Astrocyte (in vitro differentiated cells and primary cell): ENCODE results near the gene SH3PXD2B. TPM values are rescaled to one million over a fixed set of nuclear protein-coding genes. Genes with fewer than 3 reads are reported as not detected.

Experiments used
- DNase-seq: peaks from one replicate; pipeline ENCODE4 v3.0.0-alpha.2; 2010; ENCODE audit warnings: low read depth
- FAIRE-seq: peaks from 2 replicates; lab custom pipeline; 2011; peaks lifted over from hg19 to GRCh38; lab: Jason Lieb, UNC
- H2AFZ ChIP-seq: 2 replicates; pipeline ENCODE4 v1.6.0; 2012; ENCODE audit warnings: low read depth, low read length, inconsistent platforms
- H3K27ac ChIP-seq: 2 replicates; pipeline ENCODE4 v1.5.1; 2011; ENCODE audit warnings: low read depth, low read length, inconsistent platforms
- H3K27me3 ChIP-seq: 2 replicates; pipeline ENCODE4 v1.6.0; 2011; ENCODE audit warnings: low read length, inconsistent platforms; ENCODE audit not compliant: insufficient read depth
- H3K36me3 ChIP-seq: 2 replicates; pipeline ENCODE4 v1.5.1; 2011; ENCODE audit warnings: low read length, inconsistent platforms; ENCODE audit not compliant: insufficient read depth
- H3K4me1 ChIP-seq: 2 replicates; pipeline ENCODE4 v1.5.1; 2011; ENCODE audit warnings: low read length, inconsistent platforms; ENCODE audit not compliant: insufficient read depth
- H3K4me2 ChIP-seq: 2 replicates; pipeline ENCODE4 v1.6.0; 2012; ENCODE audit warnings: low read length, inconsistent platforms
- H3K4me3 ChIP-seq: 2 replicates; pipeline ENCODE4 v1.5.1; 2011; ENCODE audit warnings: low read depth, mild to moderate bottlenecking, low read length, inconsistent platforms; ENCODE audit not compliant: insufficient read depth
- H3K79me2 ChIP-seq: 2 replicates; pipeline ENCODE4 v1.6.0; 2012; ENCODE audit warnings: mild to moderate bottlenecking, low read length, inconsistent platforms; ENCODE audit not compliant: insufficient read depth
- H3K9ac ChIP-seq: 2 replicates; pipeline ENCODE4 v1.6.0; 2012; ENCODE audit warnings: mild to moderate bottlenecking, low read length, inconsistent platforms
- H3K9me3 ChIP-seq: 2 replicates; pipeline ENCODE4 v1.5.1; 2012; ENCODE audit warnings: low read depth, mild to moderate bottlenecking, low read length, inconsistent platforms; ENCODE audit not compliant: insufficient read depth
- H4K20me1 ChIP-seq: 2 replicates; pipeline ENCODE4 v1.6.0; 2012; ENCODE audit warnings: low read length, inconsistent platforms; ENCODE audit not compliant: insufficient read depth
- H3K27ac Mint-ChIP-seq: one replicate; pipeline ENCODE4 v1.8.0; 2021; ENCODE audit warnings: mild to moderate bottlenecking, mixed read lengths; ENCODE audit not compliant: unreplicated experiment
- H3K27me3 Mint-ChIP-seq: one replicate; pipeline ENCODE4 v1.8.0; 2021; ENCODE audit warnings: low read depth, mixed read lengths; ENCODE audit not compliant: unreplicated experiment
- H3K36me3 Mint-ChIP-seq: one replicate; pipeline ENCODE4 v1.8.0; 2021; ENCODE audit warnings: low read depth, mixed read lengths; ENCODE audit not compliant: unreplicated experiment
- H3K4me1 Mint-ChIP-seq: one replicate; pipeline ENCODE4 v1.8.0; 2021; ENCODE audit warnings: low read depth, mixed read lengths; ENCODE audit not compliant: unreplicated experiment
- H3K4me3 Mint-ChIP-seq: one replicate; pipeline ENCODE4 v1.8.0; 2021; ENCODE audit warnings: mild to moderate bottlenecking, moderate library complexity, mixed read lengths; ENCODE audit not compliant: unreplicated experiment
- H3K9me3 Mint-ChIP-seq: one replicate; pipeline ENCODE4 v1.8.0; 2021; ENCODE audit warnings: mild to moderate bottlenecking, mixed read lengths; ENCODE audit not compliant: unreplicated experiment
- EZH2 ChIP-seq: IDR thresholded peaks from 2 replicates; pipeline ENCODE4 v1.6.1; 2012; ENCODE audit warnings: mild to moderate bottlenecking, low read length, inconsistent platforms; ENCODE audit not compliant: insufficient read depth
- total RNA-seq: library from RNA; stranded (reverse); gene quantifications from 2 replicates; pipeline ENCODE4 v1.2.1, GENCODE V29; 2021
- TF ChIP-seq, protein P1 (sequence below): IDR thresholded peaks from 2 replicates; pipeline ENCODE4 v1.5.1; 2011; ENCODE audit warnings: low read depth, mild to moderate bottlenecking, inconsistent platforms, low read length, moderate library complexity; ENCODE audit not compliant: insufficient read depth

Gene SH3PXD2B
- total RNA-seq, 1 donor from 2014 or later = 66.0 TPM

DNA sequence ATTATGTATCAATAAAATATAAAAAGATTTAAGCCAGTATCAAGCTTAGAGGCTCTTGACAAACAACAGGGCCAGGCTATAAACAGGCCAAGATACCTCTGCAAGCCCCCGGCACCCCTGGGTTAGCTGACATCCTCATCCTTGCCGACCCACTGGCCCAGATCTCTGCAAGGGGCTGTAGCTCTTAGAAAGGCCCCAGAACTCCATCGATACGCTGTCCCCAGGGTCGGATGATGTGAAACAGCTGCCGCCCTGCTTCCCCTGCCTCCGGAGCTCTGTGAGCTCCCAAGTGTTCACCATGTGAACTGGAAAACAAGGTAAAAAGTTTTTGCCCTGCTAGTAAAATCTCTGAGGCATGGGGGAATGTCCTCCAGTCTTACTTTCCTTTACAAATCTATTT is 20.1 kb downstream of the SH3PXD2B start:
- Mint-ChIP-seq H3K9me3 (no peaks in the 10 kb centered on the region), H3K36me3 (peaks cover 14% of the 10 kb centered on the region), H3K27me3 (no peaks in the 10 kb centered on the region), H3K27ac (no peak overlapping the region), H3K4me1 (peaks cover 18% of the 10 kb centered on the region), H3K4me3 (no peak overlapping the region)
- no peaks in the 10 kb centered on the region for H3K27me3 ChIP-seq
- H3K4me3 ChIP-seq = no peak overlapping the region
- no peak for FAIRE-seq
- H2AFZ ChIP-seq = no peak overlapping the region
- no peak for TF ChIP-seq EZH2
- TF ChIP-seq, protein P1, sequence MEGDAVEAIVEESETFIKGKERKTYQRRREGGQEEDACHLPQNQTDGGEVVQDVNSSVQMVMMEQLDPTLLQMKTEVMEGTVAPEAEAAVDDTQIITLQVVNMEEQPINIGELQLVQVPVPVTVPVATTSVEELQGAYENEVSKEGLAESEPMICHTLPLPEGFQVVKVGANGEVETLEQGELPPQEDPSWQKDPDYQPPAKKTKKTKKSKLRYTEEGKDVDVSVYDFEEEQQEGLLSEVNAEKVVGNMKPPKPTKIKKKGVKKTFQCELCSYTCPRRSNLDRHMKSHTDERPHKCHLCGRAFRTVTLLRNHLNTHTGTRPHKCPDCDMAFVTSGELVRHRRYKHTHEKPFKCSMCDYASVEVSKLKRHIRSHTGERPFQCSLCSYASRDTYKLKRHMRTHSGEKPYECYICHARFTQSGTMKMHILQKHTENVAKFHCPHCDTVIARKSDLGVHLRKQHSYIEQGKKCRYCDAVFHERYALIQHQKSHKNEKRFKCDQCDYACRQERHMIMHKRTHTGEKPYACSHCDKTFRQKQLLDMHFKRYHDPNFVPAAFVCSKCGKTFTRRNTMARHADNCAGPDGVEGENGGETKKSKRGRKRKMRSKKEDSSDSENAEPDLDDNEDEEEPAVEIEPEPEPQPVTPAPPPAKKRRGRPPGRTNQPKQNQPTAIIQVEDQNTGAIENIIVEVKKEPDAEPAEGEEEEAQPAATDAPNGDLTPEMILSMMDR = no peak
- no peaks in the 10 kb centered on the region for H3K9me3 ChIP-seq
- H3K9ac ChIP-seq = no peak overlapping the region
- peaks cover 17% of the 10 kb centered on the region for H3K4me1 ChIP-seq
- no peak overlapping the region for H3K4me2 ChIP-seq
- peaks cover 99% of the 10 kb centered on the region for H4K20me1 ChIP-seq
- H3K79me2 ChIP-seq = peaks cover 93% of the 10 kb centered on the region
- H3K27ac ChIP-seq = no peak overlapping the region
- DNase-seq = no peak
- no peaks in the 10 kb centered on the region for H3K36me3 ChIP-seq

DNA sequence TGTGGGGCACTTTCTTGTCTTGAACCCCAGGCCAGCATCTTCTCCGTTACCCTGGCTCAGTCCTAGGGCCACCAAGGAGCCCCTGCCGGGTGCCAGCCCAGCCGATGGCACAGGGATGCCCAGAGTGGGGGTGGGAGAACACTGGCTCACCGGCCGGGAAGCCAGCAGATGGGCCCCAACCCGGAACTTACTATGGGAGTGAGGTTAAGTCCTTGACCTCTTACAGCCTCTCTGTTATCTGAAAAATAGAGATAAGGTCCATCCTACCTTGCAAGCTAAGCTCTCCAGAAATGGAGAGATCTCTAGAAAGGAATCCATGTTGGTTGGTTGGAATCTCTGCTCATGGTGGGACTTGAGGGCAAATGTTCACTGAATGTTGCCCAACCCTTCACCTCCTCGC is 20.8 kb downstream of the SH3PXD2B start:
- Histone ChIP-seq H3K9me3 (no peaks in the 10 kb centered on the region), H3K79me2 (peaks cover 94% of the 10 kb centered on the region), H4K20me1 (peaks cover 99% of the 10 kb centered on the region), H3K4me3 (no peak overlapping the region), H2AFZ (no peak overlapping the region), H3K4me1 (peaks cover 16% of the 10 kb centered on the region), H3K4me2 (no peak overlapping the region), H3K27me3 (no peaks in the 10 kb centered on the region), H3K36me3 (no peaks in the 10 kb centered on the region), H3K27ac (no peak overlapping the region), H3K9ac (no peak overlapping the region)
- Mint-ChIP-seq H3K4me3 (no peak overlapping the region), H3K4me1 (peaks cover 23% of the 10 kb centered on the region), H3K27ac (no peak overlapping the region), H3K27me3 (no peaks in the 10 kb centered on the region), H3K9me3 (no peaks in the 10 kb centered on the region), H3K36me3 (peaks cover 14% of the 10 kb centered on the region)
- DNase-seq (no peak), FAIRE-seq (no peak)
- TF ChIP-seq, protein P1 = no peak
- no peak for TF ChIP-seq EZH2

DNA sequence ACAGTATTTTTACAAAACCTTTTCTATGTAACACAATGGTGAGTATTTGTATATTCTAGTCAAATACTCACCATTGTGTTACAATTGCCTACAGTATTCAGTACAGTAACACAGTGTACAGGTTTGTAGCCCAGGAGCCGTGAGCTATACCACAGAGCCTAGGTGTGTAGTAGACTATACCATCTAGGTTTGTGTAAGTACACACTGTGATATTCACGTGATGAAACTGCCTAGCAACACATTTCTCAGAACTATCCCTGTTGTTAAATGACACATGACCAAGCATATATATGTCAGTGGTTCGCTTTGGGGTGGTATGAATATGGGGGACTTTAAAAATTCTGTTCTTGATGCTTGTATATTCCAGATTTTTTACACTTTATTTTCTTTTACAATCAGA is 21.3 kb downstream of the SH3PXD2B start:
- H3K36me3 ChIP-seq = no peaks in the 10 kb centered on the region
- Mint-ChIP-seq H3K9me3 (no peaks in the 10 kb centered on the region), H3K27ac (no peak overlapping the region), H3K36me3 (peaks cover 14% of the 10 kb centered on the region), H3K4me1 (peaks cover 20% of the 10 kb centered on the region), H3K27me3 (no peaks in the 10 kb centered on the region), H3K4me3 (no peak overlapping the region)
- H2AFZ ChIP-seq = no peak overlapping the region
- no peak overlapping the region for H3K27ac ChIP-seq
- H3K27me3 ChIP-seq = no peaks in the 10 kb centered on the region
- H3K4me3 ChIP-seq = no peak overlapping the region
- no peaks in the 10 kb centered on the region for H3K9me3 ChIP-seq
- H3K4me2 ChIP-seq = no peak overlapping the region
- FAIRE-seq (no peak), DNase-seq (no peak)
- H3K9ac ChIP-seq = no peak overlapping the region
- no peak for TF ChIP-seq EZH2
- TF ChIP-seq, protein P1 = no peak
- peaks cover 99% of the 10 kb centered on the region for H4K20me1 ChIP-seq
- peaks cover 94% of the 10 kb centered on the region for H3K79me2 ChIP-seq
- H3K4me1 ChIP-seq = peaks cover 11% of the 10 kb centered on the region
